ENCODE results near the gene FXYD1. TPM values are rescaled to one million over a fixed set of nuclear protein-coding genes. Genes with fewer than 3 reads are reported as not detected.
A peak's percentile ranks its signal among the peaks of the same experiment; 100 is the strongest.

FXYD1 gene
- total and polyA plus RNA-seq, 2 experiments from 2014 or later, result 1.5 to 26.8 TPM

DNA sequence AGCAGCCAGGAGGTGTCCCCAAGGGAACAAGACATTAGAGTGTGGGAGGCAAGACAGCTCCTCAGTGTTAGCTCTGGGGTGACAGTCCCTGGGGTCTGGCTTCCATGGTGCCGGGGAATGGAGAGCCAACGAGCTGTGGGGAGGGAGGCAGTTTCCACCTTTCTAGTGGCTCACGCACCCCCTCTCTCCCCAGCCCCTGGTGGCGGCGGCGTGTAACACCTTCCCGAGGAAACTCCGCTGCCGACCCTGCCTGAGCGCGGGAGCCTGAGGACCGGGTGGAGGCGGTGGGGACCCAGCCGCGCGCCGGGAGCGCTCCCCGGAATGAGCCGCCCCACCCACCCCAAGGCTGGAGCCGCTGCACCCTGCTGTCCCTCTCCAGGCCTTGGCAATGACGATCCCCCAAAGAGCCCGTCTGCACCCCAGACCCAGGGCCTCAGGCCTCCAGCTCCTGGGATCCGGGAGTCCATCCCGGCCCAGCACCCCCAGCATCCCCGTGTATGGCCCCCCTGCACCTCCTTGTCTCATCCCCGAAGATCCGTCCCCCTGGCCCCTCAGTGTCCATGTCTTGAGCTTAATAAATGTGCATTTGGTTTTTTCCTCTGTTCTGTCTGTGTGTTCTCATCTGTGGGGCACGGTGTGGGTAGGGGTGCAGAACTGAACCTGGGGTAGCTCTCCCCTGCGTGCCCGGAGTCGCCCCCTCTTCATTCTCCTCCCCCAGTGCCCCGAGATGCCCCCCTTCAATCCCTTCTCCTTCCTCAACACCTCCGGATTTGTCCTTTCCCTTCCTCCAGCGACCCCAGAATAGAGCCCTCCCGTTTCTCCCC is 15.3 kb downstream of the FXYD1 start:
- Histone ChIP-seq H3F3A (replicated peaks; ENCODE audit: low read depth) (peaks cover 17% of the 10 kb centered on the region; the same call in 1 of the 2 replicates), H4K20me1 (replicated peaks; ENCODE audit: insufficient read depth) (peaks cover 8% of the 10 kb centered on the region; the same call in 1 of the 2 replicates), H3K4me3 (peak overlapping the region; percentile 90), H3K36me3 (ENCODE audit: insufficient read depth) (peaks cover 13% of the 10 kb centered on the region), H2AFZ (peak overlapping the region; percentile 90), H3K27ac (ENCODE audit: low read depth) (peak overlapping the region; percentile 80; the same call in 1 of the 2 replicates), H3K4me1 (ENCODE audit: insufficient read depth) (peaks cover 26% of the 10 kb centered on the region), H3K79me2 (replicated peaks; ENCODE audit: insufficient read depth) (peaks cover 16% of the 10 kb centered on the region), H3K4me2 (peak overlapping the region; percentile 84), H3K27me3 (ENCODE audit: insufficient read depth) (no peaks in the 10 kb centered on the region), H3K9me2 (ENCODE audit: insufficient read depth) (no peaks in the 10 kb centered on the region)
- ATAC-seq (peak; percentile 62), DNase-seq (ENCODE audit: low spot score) (peak; percentile 88)
- H3K4me1 Mint-ChIP-seq, result peaks cover 49% of the 10 kb centered on the region
- H3K27ac Mint-ChIP-seq, result peak overlapping the region; percentile 47; the same call in 1 of the 2 replicates
- TF ChIP-seq NANOG (IDR thresholded peaks at IDR 0.05; ENCODE audit: borderline replicate concordance) (no peak), CTCF (conservative IDR thresholded peaks at IDR 0.05; ENCODE audit: low read depth in 2 of 2) (peak; percentile 52 to 59)
- H3K27me3 Mint-ChIP-seq (ENCODE audit: insufficient read depth, low read depth, poor library complexity), result peaks cover 14% of the 10 kb centered on the region
- H3K4me3 Mint-ChIP-seq, result peak overlapping the region; percentile 90
- H3K9me3 Mint-ChIP-seq, result no peaks in the 10 kb centered on the region
- H3K36me3 Mint-ChIP-seq (ENCODE audit: low read depth), result peaks cover 32% of the 10 kb centered on the region

DNA sequence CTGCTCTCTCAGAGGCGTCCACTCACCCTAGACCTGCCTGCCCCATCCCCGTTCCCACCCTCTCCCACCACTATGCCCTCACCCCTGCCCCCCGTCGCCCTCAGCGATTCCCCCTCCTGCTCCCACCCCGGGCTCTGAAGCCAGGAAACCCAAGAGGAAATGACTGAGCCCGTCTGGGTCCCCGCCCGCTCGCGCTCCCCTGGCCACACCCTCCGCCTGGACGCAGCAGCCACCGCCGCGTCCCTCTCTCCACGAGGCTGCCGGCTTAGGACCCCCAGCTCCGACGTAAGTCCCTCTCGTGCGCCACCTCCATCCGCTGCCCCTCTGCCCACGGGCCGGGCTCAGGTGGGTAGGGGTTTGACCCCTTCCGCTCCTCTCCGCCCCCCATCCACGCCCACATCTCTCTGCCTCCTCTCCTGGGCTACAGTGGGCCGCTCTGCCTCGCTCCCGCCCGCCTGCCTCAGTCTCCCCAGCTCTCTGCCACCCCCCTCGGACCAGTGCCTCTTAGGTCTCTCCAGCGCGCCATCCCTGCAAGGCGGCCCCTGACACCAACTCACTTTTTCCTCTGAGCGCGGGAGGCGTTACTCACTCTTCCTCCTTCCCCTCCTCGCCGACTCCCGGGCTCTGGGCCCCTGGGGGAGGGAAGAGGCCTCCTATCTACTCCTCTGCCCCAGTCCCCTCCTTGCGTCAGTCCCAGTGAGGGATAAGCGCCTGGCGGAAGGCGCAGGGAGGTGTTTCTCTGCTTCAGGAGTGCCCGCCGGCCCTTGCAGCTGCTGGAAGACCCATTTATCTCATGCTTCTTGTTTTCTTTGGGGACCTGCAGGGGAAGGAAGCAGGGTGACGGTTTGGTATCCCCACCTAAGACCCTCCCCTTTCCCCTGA is 16.1 kb downstream of the FXYD1 start, which contains the start of gene FXYD5:
Gene FXYD5, plus strand, starts transcription at position 211 of the 882 bp plus-strand sequence. CDS start 816 bp downstream, outside the sequence.
- Histone ChIP-seq H3K4me3 (peak within 1 kb of the TSS; percentile 90), H3K4me1 (ENCODE audit: insufficient read depth) (peaks cover 26% of the 10 kb centered on the region), H3K4me2 (peak within 1 kb of the TSS; percentile 84), H2AFZ (peak within 1 kb of the TSS; percentile 90), H3K27me3 (ENCODE audit: insufficient read depth) (no peaks in the 10 kb centered on the region), H3F3A (replicated peaks; ENCODE audit: low read depth) (peaks cover 17% of the 10 kb centered on the region; the same call in 1 of the 2 replicates), H3K36me3 (ENCODE audit: insufficient read depth) (peaks cover 21% of the 10 kb centered on the region), H4K20me1 (replicated peaks; ENCODE audit: insufficient read depth) (peaks cover 12% of the 10 kb centered on the region; the same call in 1 of the 2 replicates), H3K27ac (ENCODE audit: low read depth) (peak within 1 kb of the TSS; percentile 91; the same call in 1 of the 2 replicates), H3K9me2 (ENCODE audit: insufficient read depth) (no peaks in the 10 kb centered on the region), H3K79me2 (replicated peaks; ENCODE audit: insufficient read depth) (peaks cover 16% of the 10 kb centered on the region)
- DNase-seq (ENCODE audit: low spot score) (peak; percentile 86), ATAC-seq (peak; percentile 64)
- Mint-ChIP-seq H3K36me3 (ENCODE audit: low read depth) (peaks cover 41% of the 10 kb centered on the region), H3K9me3 (no peaks in the 10 kb centered on the region), H3K4me1 (peaks cover 43% of the 10 kb centered on the region), H3K4me3 (peak within 1 kb of the TSS; percentile 90), H3K27ac (peak within 1 kb of the TSS; percentile 84), H3K27me3 (ENCODE audit: insufficient read depth, low read depth, poor library complexity) (peaks cover 14% of the 10 kb centered on the region)
- no peak for TF ChIP-seq NANOG (IDR thresholded peaks at IDR 0.05; ENCODE audit: borderline replicate concordance)
- peak; percentile 72 for TF ChIP-seq POLR2AphosphoS5 (IDR thresholded peaks at IDR 0.05; ENCODE audit: low read depth)

DNA sequence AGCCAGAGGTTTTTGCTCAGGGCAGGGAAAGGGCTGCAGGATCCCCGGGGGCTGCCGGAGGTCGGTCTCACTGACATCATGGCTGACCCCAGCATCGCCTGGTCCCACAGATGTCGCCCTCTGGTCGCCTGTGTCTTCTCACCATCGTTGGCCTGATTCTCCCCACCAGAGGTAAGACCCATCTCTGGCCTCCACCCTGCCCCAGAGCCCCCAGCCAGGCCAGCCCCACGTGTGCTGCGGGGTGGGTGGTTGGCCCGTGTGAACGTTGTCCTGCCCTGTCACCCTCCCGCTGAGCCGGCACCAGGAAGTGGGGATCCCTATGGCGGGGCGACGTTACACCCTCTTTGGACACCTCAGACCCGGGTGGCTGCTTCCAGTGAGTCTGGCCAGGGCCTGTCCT is 16.8 kb downstream of the FXYD1 start:
- H3K4me2 ChIP-seq, result peak overlapping the region; percentile 84
- no peak overlapping the region for H2AFZ ChIP-seq
- H3K27ac ChIP-seq (ENCODE audit: low read depth), result no peak overlapping the region
- Mint-ChIP-seq H3K27me3 (ENCODE audit: insufficient read depth, low read depth, poor library complexity) (peaks cover 14% of the 10 kb centered on the region), H3K4me3 (peak overlapping the region; percentile 90), H3K27ac (no peak overlapping the region), H3K9me3 (no peaks in the 10 kb centered on the region), H3K4me1 (peaks cover 40% of the 10 kb centered on the region), H3K36me3 (ENCODE audit: low read depth) (peaks cover 43% of the 10 kb centered on the region)
- no peaks in the 10 kb centered on the region for H3K9me2 ChIP-seq (ENCODE audit: insufficient read depth)
- H3K79me2 ChIP-seq (replicated peaks; ENCODE audit: insufficient read depth), result peaks cover 16% of the 10 kb centered on the region
- H3F3A ChIP-seq (replicated peaks; ENCODE audit: low read depth), result peaks cover 17% of the 10 kb centered on the region; the same call in 1 of the 2 replicates
- peaks cover 26% of the 10 kb centered on the region for H3K4me1 ChIP-seq (ENCODE audit: insufficient read depth)
- peaks cover 26% of the 10 kb centered on the region for H3K36me3 ChIP-seq (ENCODE audit: insufficient read depth)
- no peak; the same call in 2 of the 3 replicates for ATAC-seq
- H3K4me3 ChIP-seq, result peak overlapping the region; percentile 90
- DNase-seq (ENCODE audit: low spot score), result no peak
- no peaks in the 10 kb centered on the region for H3K27me3 ChIP-seq (ENCODE audit: insufficient read depth)
- H4K20me1 ChIP-seq (replicated peaks; ENCODE audit: insufficient read depth), result peaks cover 12% of the 10 kb centered on the region; the same call in 1 of the 2 replicates
- TF ChIP-seq ZNF462 (CRISPR knock-in tag; IDR thresholded peaks at IDR 0.05), result no peak
